GM21723 (cell line): ENCODE data around the gene CCDC63.

Experiments used
- ATAC-seq: cut with Tn5 transposase; IDR thresholded peaks from one replicate; pipeline ENCODE4 v1.9.1; 2021; ENCODE audit warnings: mild to moderate bottlenecking, moderate library complexity; ENCODE audit not compliant: unreplicated experiment

The CCDC63 gene

GRCh38 chr12:110846615-110847566, at the start of gene CCDC63:
TSS of gene CCDC63 (plus strand) at chr12:110846987. CDS start at chr12:110852955, 5,968 bp downstream.
- ATAC-seq = no peak

GRCh38 chr12:110798461-110798860, 48.3 kb upstream of the CCDC63 start:
- no peak for ATAC-seq

- no peak for ATAC-seq
These were observed 44.3 kb upstream of the CCDC63 start for GRCh38 chr12:110802489-110802888.

GRCh38 chr12:110804406-110804805, 42.4 kb upstream of the CCDC63 start:
- no peak for ATAC-seq

GRCh38 chr12:110807640-110808039, 39.1 kb upstream of the CCDC63 start:
- ATAC-seq = no peak

GRCh38 chr12:110809149-110809548, 37.6 kb upstream of the CCDC63 start:
- no peak for ATAC-seq

GRCh38 chr12:110811972-110812371, 34.8 kb upstream of the CCDC63 start:
- ATAC-seq = no peak

GRCh38 chr12:110813285-110813684, 33.5 kb upstream of the CCDC63 start:
- no peak for ATAC-seq

- ATAC-seq = no peak
These were observed 33.0 kb upstream of the CCDC63 start for GRCh38 chr12:110813756-110814155.

- no peak for ATAC-seq
These were observed 30.5 kb upstream of the CCDC63 start for GRCh38 chr12:110816248-110816647.

GRCh38 chr12:110816779-110817178, 30.0 kb upstream of the CCDC63 start:
- ATAC-seq = no peak

GRCh38 chr12:110818511-110818910, 28.3 kb upstream of the CCDC63 start:
- ATAC-seq = no peak

GRCh38 chr12:110819150-110819549, 27.6 kb upstream of the CCDC63 start:
- ATAC-seq = no peak

GRCh38 chr12:110819646-110820045, 27.1 kb upstream of the CCDC63 start:
- ATAC-seq = no peak

GRCh38 chr12:110821917-110822316, 24.9 kb upstream of the CCDC63 start:
- no peak for ATAC-seq

GRCh38 chr12:110822821-110823415, 23.9 kb upstream of the CCDC63 start:
- ATAC-seq = no peak

GRCh38 chr12:110824342-110824741, 22.4 kb upstream of the CCDC63 start:
- no peak for ATAC-seq

GRCh38 chr12:110825530-110825929, 21.3 kb upstream of the CCDC63 start:
- ATAC-seq = no peak

GRCh38 chr12:110826592-110827200, 20.1 kb upstream of the CCDC63 start:
- no peak for ATAC-seq

- ATAC-seq = no peak
These were observed 17.5 kb upstream of the CCDC63 start for GRCh38 chr12:110829308-110829707.

- no peak for ATAC-seq
These were observed 10.5 kb upstream of the CCDC63 start for GRCh38 chr12:110836291-110836690.

GRCh38 chr12:110841007-110841406, 5.8 kb upstream of the CCDC63 start:
- no peak for ATAC-seq
